Fibroblast of the aortic adventitia (primary cell): ENCODE measurements around the gene WLS. TPM values are rescaled to one million over a fixed set of nuclear protein-coding genes. Genes with fewer than 3 reads are reported as not detected.

Experiments
- DNase-seq: peaks from one replicate; pipeline ENCODE4 v3.0.0-alpha.2; 2010; ENCODE audit warnings: low read depth
- H3K4me3 ChIP-seq: 2 replicates; pipeline ENCODE4 v1.5.1; 2011; ENCODE audit warnings: low read depth, mild to moderate bottlenecking, control low read depth, low read length, moderate library complexity
- total RNA-seq: library from RNA; depleted of rRNA; stranded (reverse); fragments of >200 nt; gene quantifications from 2 replicates; pipeline ENCODE4 v1.2.3, GENCODE V29; 2012; ENCODE audit warnings: low replicate concordance
- TF ChIP-seq, protein P1 (sequence below): IDR thresholded peaks from 2 replicates; pipeline ENCODE4 v1.5.1; 2011; ENCODE audit warnings: mild to moderate bottlenecking, low read length, control low read depth, inconsistent platforms; ENCODE audit not compliant: insufficient read depth

WLS gene
- total RNA-seq, 1 donor = 235 TPM

DNA sequence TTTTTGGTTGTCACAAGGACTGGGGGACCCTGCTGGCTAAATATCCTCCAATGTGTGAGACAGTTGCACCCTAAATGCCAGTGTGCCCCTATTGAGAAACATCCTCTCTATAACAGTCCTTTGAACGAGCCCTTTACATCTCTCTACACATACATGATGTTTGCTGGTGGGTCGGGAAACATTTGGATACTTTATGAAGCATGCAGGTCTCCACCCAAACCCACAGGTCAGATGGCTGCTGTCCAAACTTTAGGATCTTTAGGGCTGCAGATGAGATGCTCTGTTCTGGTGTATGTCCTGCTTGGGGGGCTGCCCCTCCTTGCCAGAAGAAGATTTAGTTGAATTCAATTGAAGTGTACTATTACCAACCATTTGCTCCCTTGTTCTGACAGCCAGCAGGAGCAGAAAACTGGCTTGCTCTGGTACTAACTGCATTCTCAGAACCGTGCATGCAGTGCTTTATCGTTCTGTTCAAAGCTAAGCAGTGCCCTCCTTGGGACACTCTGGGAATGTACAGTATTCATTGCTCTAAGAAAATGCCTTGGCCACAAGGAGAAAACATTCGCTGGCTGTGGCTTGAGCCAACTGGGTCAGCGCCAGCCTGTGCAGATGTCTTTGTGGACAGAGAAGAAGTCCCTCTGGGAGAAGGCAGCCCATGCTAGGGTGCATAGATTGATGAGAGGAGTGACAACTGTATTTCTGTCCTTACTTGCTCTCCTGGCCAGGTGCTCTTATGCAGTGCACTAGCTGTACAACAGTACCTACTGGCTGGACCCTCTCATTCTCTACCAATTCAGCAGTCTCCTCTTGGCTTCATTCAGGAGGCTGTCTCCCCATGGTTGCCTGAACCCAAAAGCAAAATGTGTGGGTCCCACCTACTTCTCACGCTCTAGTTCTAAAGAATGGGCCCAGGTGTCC lies 120.5 kb downstream of the WLS start:
- no peak overlapping the region for H3K4me3 ChIP-seq
- TF ChIP-seq, protein P1, sequence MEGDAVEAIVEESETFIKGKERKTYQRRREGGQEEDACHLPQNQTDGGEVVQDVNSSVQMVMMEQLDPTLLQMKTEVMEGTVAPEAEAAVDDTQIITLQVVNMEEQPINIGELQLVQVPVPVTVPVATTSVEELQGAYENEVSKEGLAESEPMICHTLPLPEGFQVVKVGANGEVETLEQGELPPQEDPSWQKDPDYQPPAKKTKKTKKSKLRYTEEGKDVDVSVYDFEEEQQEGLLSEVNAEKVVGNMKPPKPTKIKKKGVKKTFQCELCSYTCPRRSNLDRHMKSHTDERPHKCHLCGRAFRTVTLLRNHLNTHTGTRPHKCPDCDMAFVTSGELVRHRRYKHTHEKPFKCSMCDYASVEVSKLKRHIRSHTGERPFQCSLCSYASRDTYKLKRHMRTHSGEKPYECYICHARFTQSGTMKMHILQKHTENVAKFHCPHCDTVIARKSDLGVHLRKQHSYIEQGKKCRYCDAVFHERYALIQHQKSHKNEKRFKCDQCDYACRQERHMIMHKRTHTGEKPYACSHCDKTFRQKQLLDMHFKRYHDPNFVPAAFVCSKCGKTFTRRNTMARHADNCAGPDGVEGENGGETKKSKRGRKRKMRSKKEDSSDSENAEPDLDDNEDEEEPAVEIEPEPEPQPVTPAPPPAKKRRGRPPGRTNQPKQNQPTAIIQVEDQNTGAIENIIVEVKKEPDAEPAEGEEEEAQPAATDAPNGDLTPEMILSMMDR = peak; percentile 79
- peak; percentile 96 for DNase-seq

DNA sequence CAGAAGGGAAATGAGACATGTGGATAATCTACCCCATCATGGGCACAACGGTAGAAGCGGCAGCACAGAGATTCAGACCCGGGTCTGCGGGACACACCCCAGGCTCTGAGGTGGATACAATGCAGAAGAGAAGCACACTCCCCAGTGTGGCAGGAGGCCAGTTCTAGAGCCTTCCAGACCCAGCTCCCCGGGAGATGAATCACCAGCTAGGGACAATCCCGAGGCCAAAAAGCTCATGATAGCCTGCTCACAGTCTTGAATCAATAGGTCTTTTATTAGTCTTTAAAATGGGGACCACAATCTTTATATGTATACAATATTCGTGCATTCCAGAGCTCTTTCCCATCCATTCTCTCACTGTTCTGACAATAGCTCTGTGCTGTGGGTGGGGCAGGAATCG lies 124.6 kb downstream of the WLS start:
- TF ChIP-seq, protein P1 = no peak
- H3K4me3 ChIP-seq = no peak overlapping the region
- DNase-seq = peak; percentile 61

DNA sequence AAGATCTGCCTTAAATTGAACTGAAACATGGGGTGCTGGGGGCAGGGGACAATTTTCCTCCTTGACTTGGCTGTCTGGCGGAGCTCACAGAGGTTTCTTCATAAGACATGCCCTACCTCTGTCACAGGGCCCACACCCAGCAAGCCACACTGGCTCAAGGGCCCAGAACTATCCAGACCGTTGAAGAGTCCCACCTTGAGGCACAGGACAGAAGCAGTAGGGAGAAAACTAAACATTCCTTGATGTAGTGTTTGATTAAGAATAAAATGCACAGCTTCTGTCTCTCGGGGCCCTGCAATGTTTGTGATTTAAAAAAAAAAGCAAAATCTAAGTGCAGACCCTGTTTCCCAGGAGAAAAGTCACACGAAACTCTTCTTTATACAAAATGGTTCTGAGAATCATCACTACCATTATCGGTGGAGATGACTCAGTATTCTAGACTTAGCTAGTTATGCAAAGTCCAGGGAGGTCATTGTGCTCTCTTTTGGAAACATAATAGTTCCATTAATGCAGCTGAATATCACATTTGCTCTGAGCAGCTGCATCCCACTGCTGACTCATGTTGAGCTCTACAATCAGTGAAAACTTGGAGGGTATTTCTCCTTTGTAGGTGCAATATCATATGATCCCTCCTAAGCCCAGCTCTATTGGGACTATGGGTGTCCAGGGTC lies 128.3 kb downstream of the WLS start:
- DNase-seq = peak; percentile 80
- TF ChIP-seq, protein P1 = no peak
- H3K4me3 ChIP-seq = no peak overlapping the region

DNA sequence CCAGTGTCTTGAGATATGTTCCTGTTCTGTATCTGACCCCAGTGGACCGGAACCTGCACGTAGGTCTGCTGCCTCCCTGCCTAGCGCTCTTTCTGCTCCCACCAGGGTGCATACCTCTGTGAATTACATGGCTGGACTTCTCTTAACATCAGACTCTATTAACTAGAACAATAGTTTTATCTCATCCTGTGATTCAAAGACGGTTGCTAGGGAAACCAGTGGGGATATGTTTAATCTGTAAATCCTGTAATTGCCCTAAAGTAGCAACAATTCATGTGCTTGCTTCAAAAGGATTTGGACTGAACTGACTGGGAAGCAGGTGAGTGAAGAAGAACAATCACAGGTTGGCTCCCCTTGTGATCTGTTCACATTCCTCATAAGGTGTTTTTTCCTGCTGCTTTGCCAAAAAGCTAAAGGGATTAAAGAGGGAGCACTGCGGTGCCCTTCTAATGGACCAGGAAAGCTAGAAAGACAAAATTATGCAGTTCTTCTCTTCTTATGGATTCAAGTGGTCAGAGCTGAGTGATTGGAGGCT lies 129.2 kb downstream of the WLS start:
- DNase-seq = peak; percentile 36
- H3K4me3 ChIP-seq = no peak overlapping the region
- TF ChIP-seq, protein P1 = no peak

DNA sequence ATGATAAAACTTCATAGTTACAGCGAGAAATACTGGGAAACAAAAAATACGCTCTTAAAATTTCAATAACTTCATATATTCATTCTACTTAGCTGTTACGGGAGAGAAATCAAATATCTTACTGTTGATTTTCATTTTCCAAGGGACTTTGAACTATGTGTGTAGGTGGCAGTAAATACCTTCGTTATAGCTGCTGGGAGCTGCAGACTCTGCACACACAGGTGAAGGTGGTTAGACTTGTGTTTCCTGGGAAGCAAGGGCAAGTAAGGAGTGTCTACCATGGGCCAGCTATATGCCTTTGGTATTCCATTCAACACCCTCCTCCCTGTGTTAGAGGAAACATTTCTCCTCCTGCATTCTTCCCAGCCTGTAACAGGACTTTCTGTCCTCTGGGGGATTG lies 130.5 kb downstream of the WLS start:
- TF ChIP-seq, protein P1 = no peak
- DNase-seq = no peak
- no peak overlapping the region for H3K4me3 ChIP-seq

DNA sequence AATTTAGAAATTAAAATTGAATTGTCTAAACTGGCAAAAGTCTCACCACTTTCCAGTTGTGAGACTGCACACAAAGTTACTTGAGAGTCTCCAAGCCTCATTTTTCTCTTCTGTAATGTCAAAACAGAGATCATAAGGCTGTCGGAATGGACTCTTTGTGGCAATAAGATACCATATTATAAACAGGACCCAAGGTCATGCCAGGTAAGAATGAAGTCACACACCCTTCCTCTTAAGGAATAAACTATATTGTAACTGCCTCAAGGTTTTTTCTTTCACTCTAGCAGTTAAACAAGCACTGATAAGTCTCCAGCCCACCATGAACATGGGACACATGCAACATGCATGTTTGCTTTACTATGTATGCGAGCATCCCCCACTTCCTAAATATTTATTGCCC lies 131.8 kb downstream of the WLS start:
- H3K4me3 ChIP-seq = no peak overlapping the region
- TF ChIP-seq, protein P1 = no peak
- no peak for DNase-seq
